HL-60/S4 treated with phorbol 12-myristate 13-acetate at 8.2 ng/mL for 4 days and 3 days (cell line): ENCODE measurements around the gene CRYGD.
"Not testable (repeated sequence)": the region's sequence is repeated elsewhere in the genome, so short reads cannot be mapped to it uniquely, and the experiment has no call there.

ENCODE experiments used
- in situ Hi-C: fragments of 300-500 bp; cut with MboI; formaldehyde crosslinking; loops from 2 replicates; pipeline ENCODE4 v1.15.0; 2022; ENCODE audit warnings: low sequenced_read_pairs

The CRYGD gene

DNA sequence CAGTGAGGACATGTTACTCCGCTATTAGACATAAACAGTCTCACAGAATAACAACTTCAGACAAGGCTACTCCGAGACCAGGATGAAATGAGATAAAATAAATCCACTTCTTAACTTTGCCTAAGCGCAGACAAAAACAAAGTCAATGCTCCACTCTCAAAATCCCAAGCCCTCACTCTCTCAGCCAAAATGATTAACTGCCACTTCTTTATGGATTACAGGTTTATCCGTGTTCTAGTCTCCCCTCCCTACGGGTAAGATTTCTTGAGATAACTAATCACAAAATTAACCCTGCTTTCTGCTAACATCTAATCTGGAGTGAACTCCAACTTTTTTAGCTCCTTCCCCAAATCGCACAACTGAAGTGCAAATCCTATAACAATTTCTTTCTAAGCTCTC, 6.4 kb upstream of the CRYGD start:
- in situ Hi-C loops = no loop called here

GRCh38 chr2:208129744-208130711, 5.7 kb upstream of the CRYGD start, which contains the start of gene CRYGC:
CRYGC (minus strand) TSS chr2:208129828; CDS start chr2:208129792, 36 bp downstream.
- in situ Hi-C loops = no loop called here

GRCh38 chr2:208128136-208128535, 3.8 kb upstream of the CRYGD start:
- in situ Hi-C loops = no loop called here

GRCh38 chr2:208127090-208127489, 2.8 kb upstream of the CRYGD start:
- in situ Hi-C loops = no loop called here

DNA sequence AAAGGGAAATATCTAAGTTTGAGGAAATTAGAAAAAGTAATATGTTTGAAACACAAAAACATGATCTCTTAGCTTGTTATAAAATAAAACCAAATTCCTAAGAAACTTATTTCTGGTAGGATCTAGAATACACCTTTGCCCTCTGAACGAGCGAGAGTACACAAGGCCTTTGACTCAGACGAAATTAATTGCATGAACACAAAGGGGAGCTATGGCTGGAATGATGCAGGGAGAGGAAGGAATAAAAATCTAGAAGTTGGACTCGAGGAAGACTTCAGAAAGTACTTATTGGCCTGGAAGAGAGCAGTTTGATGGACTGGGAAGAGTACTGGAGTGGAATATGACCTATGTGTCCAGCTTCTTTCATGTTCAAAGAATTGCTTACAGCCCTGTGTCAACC, 927 bp upstream of the CRYGD start:
- in situ Hi-C loops = no loop called here

DNA sequence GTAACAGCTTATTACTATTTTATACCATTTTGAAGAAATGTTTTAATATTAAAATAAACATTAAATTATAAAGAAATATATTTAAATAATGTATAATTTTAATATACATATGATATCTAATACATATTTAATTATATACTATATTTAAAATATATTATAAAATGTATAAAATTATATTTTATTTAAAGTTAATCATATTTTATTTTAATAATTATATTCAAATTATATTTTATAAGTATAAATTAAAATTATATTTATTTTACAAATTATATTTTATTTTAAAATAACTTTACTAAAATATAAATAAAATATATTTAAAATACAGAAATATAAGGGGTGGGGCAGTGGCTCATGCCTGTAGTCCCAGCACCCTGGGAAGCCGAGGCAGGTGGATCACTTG, 2.1 kb downstream of the CRYGD start:
- in situ Hi-C loops = no loop called here

DNA sequence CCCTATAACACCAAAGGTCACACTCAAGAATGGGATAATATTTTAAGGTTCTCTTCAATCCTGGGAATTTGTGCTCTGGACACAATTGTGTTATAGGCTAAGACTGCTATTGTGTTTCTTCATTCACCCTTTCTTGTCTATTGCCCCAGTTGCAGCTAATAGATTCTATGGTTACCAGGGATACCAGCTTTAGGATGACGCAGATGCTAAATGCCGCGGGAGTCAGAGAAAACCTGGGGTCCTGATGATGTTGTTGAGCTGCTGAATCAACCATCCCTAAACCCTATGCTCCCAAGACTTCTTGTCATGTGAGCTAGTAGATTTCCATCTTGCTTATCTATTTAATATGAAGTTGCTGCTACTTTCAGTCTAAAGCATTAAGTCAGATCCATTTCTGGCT, 5.4 kb downstream of the CRYGD start:
- in situ Hi-C loops = no loop called here

GRCh38 chr2:208117390-208117789, 6.9 kb downstream of the CRYGD start:
- in situ Hi-C loops = not testable (repeated sequence)

DNA sequence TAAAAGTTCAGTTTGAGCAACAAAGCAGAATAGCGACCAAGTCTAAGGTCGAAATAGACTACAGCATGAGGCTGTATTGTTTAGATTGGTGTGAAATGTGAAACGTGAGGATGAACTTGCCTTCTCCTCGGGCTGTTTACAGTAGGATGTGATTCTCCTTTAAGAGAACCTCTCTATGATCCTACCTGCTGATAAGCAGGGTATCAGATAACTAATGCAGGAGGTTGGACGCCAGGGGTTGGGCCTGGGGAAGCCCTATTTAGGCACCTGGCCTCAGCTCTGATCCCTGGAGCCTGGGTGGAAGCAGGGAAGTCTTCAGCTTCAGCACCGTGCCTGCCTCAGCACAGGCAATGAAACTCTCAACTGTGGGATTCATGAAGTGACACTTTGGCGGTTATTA, 11.4 kb downstream of the CRYGD start:
- in situ Hi-C loops = no loop called here

GRCh38 chr2:208112273-208112745, 12.0 kb downstream of the CRYGD start:
- in situ Hi-C loops = not testable (repeated sequence)

DNA sequence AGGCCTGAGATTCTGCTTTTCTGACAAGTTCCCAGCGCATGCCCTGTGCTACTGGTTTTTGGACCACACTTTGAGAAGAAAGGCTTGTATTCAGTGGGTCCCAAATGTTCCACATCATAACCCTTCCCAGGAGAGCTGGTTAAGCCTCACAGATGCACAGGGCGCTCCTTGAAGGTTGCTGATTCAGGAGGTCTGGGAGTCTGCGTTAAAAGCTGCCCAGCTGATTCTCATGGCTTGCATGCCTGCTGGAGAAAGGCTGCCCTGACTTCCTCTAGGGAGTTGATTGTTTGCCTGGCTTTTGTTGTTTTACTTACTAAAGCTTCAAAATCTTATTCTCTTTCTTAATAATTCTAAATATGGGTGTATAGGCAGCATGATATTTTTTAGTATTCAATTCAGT, 20.7 kb downstream of the CRYGD start:
- in situ Hi-C loops = no loop called here

DNA sequence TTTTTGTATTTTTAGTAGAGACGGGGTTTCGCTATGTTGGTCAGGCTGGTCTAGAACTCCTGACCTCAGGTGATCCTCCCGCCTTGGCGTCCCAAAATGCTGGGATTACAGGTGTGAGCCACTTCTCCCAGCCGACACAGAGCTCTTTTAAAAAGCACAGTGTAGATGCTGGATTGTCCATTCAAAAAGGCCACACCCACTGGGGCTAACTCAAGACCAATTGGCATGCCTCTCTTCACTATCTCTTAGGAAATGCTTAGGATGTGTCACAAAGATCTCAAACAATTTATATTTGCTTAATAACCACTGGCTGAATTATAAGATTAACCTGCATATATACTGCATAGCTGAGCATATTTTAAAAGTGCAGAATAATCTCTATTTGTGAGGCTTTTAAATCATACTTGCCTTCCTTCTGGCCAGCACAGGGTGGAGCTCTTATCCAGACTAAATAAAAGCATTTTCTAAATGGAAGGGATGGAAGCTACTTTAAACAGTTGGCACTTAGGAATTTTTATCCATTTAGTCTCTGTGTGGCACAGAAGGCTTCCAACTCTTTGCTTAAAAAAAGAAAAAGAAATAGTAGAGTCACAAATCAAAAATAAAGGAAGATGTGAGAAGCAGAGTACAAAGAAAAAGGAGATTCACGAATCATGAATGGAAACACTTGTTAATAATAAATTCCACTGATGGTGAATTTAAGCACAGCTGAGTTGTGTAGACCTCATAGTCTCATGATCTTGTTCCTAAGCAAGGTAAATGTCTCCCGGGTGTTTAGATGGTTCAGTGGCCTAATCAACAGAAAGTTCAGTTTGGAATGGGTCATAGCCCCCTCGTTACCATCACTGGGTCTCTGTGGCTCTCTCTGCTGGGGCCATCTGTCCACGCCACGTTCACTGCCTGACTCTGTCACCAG, 22.4 kb downstream of the CRYGD start:
- in situ Hi-C loops = no loop called here

DNA sequence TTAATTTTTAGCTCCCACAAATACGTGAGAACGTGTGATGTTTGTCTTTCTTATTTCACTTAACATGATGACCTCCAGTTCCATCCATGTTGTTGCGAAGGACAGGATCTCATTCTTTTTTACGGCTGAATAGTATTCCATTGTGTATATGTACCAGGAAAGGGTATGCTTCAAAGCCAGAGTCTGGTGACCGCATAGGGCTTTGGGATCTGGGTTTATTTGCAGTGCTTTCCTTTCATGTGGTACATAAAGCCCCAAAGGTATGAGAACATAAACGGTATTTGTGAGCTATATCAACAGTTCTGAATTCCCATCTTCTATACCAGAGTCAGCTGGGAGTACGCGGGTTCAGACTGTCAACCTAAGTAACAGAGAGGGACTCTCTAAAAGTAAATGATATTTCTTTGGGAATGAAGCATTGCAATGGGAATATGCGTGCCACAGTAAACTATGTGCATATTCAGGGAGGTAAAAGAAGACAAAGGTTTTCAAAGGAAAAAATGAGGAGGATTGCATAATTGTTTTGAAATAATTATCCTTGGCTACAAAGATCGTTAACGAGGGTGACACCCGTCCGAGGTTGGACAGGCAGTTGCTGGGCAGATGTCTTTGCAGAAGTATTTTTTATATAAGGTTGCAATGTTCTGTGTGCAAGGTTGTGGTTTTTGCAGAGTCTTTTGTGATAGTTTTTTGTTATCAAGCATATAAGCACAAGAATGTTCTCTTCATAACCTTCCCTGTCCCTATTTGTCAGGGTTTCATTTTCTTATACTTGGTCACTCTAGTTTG, 24.4 kb downstream of the CRYGD start:
- in situ Hi-C loops = no loop called here

DNA sequence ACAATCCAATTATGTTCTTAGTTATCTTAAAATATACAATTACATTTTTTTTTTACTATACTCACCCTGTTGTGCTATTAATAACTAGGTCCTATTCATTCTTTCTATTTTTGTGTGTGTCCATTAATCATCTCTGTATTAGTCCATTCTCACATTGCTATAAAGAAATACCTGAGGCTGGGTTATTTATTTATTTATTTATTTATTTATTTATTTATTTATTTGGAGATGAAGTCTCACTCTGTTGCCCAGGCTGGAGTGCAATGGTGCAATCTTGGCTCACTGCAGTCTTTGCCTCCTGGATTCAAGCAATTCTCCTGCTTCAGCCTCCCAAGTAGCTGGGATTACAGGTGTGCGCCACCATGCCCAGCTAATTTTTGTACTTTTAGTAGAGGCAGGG, 25.6 kb downstream of the CRYGD start:
- in situ Hi-C loops = not testable (repeated sequence)

GRCh38 chr2:208098267-208098666, 26.1 kb downstream of the CRYGD start:
- in situ Hi-C loops = no loop called here

DNA sequence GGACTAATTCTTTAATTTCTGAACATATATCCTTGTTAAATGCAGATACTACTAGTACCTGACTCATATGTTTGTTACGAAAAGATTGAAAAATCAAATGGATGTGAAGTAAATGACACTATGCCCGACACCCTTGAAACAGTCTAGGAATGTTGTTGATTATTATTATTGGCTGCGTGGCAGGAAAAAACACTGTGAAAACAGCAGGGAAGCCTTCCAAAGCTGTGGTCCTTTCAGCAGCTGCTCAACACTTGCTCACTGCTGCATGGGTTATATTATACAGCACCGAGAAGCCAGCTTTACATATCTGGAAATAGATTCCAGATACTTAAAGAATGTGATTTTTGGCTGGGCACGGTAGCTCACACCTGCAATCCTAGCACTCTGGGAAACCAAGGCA, 26.5 kb downstream of the CRYGD start:
- in situ Hi-C loops = no loop called here

DNA sequence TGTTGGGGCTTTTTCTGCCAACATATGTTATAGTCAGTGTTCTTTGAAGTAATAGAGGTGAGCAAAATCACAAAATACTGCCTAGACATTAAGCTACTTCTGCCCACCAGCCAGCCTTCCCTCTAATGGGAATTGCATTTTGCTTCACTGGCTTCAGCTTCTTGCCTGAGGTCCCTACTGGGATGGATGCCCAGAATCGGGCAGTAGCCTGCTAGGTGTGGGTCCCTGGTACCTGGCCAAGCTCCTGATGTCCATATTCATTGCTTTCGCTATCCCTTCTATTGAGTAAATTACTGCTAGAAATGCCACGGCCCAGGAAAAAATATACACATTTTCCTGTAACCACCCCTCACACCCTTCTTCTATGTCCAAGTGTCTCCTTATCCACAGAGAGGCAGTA, 27.0 kb downstream of the CRYGD start:
- in situ Hi-C loops = no loop called here

DNA sequence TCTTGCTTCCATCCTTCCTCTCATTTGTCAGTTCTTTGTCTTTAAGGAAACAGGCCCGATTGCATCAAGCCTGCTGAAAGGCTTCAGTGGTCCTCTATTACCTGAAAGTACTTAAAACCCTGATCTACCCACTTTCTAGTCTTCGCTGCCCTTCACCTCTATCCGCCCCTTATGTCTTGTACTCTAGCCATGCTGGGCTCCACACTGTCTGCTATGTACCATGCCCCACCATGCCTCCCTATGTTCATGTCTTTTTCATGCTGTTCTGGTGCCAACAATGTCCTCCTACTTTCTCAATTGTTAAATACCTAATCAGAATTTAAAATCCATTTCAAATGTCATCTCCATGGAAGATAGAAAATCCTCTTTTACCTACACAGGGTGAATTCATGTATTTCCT, 28.2 kb downstream of the CRYGD start:
- in situ Hi-C loops = no loop called here

GRCh38 chr2:208093128-208093527, 31.2 kb downstream of the CRYGD start:
- in situ Hi-C loops = no loop called here

DNA sequence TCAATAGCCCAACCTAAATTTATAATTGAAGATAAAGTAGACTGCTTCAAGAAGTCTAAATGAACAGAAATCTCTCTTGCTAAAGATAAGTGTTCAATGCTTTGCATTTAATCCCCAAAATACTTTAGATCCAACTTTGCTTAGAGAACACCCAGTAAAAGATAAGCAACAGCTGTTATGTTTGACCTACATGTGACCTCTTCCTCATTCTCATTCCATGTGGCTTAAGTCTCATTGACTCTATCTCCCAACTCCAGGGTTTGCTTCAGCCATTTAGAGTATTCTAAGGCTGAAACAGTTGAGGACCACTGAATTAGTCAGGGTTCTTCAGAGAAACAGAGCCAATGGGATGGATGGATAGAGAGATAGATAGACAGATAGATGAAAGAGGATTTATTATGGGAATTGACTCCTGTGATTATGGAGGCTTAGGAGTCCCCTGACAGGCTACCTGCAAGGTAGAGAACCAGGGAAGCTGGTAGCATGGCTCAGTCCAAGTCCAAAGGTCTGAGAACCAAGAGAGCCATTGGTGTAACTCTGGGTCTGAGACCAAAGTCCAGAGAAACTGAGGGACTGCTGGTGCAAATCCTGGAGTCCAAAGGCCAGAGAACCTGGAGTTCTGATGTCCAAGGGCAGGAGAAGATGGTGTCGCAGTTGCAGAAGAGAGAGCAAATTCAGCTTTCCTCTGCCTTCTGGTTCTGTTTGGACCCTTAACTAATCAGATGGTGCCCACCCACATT, 32.1 kb downstream of the CRYGD start:
- in situ Hi-C loops = no loop called here
